Pons (tissue), 1 donor: ENCODE results near the gene LDB3.

Experiments used
- DNase-seq: peaks from one replicate; pipeline ENCODE4 v3.0.0-alpha.2; 2016; ENCODE audit warnings: low spot score

The LDB3 gene

DNA sequence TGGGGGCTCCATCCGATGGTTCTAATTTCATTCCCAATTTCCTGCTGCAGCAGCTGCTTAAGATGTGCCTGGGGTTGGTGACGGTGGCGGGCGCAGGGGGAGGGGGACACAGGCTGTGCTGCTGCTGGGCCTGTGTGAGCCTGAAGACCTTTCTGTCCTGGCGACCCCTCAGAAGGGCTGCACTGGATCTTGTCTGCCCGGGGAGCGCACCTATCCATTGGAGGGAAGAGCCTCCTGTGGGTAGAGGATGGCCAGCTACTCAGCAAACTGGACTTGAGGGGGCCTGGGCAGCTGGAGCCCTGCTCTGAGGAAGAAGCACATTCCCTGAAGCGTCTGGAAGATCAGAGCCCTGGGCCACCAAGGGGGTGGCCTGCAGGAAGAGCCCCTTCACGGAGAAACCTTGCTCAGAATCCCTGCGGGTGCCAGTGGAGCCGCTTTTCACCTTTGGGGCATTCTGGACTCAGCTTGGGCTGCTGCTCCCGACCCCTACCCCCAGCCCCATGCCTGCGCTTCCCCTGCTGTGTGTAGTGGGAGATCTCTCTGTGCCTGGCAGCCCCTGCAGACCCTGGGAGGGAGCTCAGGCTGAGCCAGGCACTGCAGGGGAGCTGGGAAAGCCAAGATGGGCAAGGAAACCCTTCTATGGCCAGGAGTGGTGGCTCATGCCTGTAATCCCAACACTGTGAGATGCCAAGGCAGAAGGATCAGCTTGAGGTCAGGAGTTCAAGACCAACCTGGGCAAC, 17.8 kb downstream of the LDB3 start:
- DNase-seq, result no peak

- DNase-seq, result no peak
Observed at GRCh38 chr10:86686972-86687371, 18.7 kb downstream of the LDB3 start.

GRCh38 chr10:86687750-86688149, 19.4 kb downstream of the LDB3 start:
- no peak for DNase-seq

DNA sequence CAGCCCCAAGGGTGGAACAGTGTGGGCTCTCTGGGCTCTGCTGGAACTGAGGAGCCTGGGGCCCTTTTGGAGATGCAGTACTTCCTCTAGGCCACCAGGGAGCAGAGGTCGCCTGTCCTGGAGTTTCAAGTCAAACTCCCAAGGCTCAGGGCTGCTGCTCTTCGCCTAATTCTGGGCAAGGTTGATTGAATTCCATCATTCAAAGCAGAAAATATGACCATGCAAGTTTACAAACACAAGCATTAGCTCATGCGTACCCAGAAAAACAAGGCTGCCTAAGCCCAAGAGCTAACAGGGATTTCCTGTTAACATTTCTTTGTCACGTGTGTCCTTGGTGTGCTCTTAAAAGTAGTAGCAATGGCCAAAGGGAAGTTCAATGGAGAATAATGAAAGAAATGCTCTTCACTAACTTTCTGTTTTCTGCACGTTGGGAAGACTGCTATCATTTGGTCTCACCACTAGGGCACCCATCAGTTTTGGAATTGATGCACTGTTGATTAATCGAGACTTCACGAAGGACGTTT, 20.1 kb downstream of the LDB3 start:
- DNase-seq, result peak; percentile 77

DNA sequence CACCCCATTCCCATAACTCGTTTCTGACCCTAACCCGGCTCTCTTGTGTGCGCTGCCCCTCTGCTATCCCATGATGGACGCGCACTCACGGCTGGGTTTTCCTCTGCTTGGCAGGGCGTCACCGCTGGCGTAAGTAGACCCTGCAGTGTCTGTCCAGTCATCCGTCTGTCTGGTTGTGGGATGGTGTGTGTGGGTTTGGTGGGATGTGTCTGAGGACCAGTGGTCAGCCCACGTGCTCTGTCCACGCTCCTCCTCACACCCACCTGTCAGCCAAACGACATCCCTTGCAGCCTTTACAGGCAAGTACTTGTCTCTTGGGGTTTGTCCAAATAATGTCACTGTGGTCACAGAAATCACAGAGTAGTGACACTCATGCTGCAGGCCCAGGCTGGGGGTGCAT, 20.8 kb downstream of the LDB3 start:
- no peak for DNase-seq

DNA sequence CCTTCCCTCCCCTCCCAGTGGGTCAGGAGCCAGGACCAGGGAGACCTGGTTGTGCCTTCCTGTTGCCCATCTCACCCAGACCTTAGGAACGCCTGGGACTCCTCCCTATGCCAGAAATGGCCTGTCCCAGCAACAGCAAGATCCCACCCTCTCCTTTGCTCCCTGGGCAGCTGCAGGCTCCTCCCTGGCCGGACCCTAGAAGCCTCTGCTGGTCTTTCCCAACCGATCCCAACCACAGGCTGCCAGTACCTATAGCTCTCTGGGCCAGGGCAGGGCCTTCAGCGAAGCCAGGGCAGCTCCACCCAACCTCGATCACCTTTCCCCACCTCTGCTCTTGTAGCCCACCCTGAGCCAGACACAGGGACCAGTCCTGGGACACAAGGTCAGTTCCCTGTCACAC, 21.9 kb downstream of the LDB3 start:
- DNase-seq, result no peak

DNA sequence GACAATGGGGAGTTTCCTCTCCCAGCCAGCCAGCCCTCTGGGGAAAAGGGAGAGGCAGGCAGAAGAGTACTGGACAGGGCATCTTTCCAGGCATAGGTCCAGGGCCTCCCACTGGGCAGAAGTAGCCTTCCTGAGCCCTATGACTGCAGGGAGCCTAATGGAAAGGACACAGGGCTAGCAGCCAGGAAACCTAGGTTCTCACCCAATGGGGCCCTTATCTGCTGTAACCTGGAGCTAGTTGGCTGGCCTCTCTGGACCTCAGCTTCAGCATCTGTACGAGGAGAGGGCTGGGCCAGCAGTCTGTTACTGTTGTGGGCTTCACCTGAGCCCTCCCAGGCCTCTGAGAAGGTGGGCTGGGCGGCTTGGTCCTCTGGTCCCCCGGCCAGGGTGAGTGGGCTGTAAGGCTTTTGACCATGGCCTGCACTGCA, 22.4 kb downstream of the LDB3 start:
- no peak for DNase-seq

DNA sequence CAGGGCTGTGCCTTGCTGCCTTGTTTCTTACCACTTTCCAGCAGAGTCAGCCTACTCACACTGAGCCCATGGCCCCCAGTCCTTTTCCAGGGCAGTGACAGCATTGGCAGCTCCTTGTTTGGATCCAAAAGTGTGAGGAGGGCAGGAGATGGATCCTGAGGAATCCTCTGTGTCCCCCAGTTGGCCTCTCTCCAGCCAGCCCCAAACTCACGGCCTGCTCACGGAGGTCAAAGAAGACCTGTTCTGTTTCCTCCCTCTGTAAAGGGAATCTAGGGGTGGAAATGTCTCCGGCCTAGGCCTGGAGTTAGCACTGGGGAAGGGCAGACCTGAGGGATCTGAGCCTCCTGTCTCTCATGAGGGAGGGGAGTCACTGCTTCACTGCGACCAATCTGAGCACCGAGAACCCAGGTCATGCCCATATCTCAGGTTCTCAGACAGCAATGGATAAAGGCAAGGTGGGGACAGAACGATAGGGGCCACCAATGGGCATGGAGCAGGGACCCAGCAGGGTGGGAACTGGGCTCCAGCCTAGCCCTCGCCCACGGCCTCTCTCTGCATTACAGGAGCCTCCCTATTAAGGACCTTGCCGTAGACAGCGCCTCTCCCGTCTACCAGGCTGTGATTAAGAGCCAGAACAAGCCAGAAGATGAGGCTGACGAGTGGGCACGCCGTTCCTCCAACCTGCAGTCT, 23.2 kb downstream of the LDB3 start:
- no peak for DNase-seq

DNA sequence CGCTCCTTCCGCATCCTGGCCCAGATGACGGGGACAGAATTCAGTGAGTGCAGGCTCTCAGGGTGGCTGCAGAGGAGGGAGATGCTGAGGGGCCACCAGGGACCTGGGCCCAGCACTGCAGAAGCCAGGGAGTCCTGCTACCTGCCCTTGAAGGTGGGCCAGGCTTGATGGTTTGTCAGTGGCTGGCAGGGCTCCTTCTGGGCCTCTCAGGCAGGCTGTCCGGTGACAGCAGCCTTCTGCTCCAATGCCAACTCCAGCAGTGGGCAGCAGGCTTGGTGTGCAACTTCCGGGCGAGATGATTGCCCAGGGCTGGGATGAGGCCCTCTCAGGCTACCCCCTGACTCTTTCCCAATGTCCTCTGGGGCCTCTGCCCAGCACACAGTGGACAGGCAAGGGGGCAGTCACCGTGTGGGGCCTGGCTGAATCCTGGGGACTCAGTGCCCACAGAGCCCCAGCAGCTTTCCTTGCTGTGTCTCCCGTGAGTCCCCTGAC, 23.8 kb downstream of the LDB3 start:
- DNase-seq, result no peak

- no peak for DNase-seq
Observed at GRCh38 chr10:86692664-86693063, 24.4 kb downstream of the LDB3 start.

DNA sequence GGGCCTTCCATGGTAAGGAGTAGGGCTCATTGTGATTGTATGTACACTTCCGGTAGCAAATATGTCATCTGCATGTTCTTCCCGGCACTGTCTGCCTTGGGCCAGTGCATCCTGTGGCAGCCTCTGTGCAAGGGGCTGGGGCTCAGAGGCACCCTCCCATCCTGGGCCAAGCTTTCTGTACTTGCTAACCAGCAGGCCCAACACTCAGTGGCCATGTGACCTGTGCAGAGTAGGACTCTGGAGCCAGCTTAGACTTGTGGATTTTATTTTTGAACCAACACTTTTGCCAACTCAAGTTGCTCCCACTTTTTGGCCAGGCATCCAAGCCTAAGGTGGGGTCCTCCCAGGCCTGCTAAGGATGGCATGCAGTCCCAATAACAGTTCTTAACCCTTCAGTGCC, 25.0 kb downstream of the LDB3 start:
- DNase-seq, result no peak

- no peak for DNase-seq
Observed at GRCh38 chr10:86693721-86694369, 25.5 kb downstream of the LDB3 start.

DNA sequence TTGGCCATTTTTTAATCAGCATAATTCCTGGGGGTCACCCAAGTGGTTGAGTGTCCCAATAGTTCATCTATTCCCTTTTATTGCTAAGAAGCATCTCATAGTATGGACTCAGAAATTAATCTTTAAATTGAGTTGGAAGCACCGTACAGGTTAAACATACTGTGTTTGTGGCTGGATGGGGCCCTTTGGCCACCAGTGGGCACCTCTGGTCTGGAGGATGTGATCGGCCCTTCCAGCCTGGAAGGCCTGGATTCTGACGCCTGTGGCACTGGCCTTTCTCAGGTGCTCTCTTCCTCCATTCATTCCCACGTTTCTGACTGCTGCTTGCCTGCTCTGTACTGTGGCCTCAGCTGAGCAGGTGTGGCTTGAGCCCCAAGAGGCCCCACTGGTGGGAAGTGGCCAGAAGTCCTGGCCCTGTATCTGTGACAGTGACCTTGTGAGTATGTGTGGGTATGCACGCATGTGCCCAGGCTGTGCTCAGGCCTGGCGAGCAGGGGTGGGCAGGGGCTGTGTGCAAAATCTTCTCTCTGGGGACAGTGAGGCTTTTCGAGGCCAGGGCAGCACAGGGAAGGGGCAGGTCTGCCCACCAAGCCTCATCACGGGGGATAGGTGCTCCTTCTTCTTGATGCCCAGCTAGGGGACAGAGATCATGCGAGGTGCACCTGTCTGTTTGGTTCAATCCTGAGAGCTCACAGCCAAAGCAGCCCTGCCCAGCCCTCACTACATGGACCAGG, 30.1 kb downstream of the LDB3 start:
- no peak for DNase-seq

DNA sequence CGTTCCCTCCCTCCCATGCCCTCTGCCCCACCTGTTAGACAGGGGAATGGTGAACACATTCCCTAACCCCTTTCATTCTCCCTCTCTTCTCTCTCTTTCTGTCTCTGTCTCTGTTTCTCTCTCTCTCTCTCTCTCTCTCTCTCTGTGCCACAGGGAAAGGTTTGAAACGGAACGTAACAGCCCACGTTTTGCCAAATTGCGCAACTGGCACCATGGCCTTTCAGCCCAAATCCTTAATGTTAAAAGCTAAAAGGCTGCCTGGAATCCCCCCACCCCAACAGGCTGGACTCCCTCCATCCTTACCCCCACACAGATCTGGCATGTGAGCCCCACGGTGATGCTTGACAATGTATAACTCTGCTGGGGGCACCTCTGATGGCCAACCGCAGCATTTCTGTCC, 30.8 kb downstream of the LDB3 start:
- DNase-seq, result no peak

GRCh38 chr10:86699541-86699940, 31.2 kb downstream of the LDB3 start:
- no peak for DNase-seq

DNA sequence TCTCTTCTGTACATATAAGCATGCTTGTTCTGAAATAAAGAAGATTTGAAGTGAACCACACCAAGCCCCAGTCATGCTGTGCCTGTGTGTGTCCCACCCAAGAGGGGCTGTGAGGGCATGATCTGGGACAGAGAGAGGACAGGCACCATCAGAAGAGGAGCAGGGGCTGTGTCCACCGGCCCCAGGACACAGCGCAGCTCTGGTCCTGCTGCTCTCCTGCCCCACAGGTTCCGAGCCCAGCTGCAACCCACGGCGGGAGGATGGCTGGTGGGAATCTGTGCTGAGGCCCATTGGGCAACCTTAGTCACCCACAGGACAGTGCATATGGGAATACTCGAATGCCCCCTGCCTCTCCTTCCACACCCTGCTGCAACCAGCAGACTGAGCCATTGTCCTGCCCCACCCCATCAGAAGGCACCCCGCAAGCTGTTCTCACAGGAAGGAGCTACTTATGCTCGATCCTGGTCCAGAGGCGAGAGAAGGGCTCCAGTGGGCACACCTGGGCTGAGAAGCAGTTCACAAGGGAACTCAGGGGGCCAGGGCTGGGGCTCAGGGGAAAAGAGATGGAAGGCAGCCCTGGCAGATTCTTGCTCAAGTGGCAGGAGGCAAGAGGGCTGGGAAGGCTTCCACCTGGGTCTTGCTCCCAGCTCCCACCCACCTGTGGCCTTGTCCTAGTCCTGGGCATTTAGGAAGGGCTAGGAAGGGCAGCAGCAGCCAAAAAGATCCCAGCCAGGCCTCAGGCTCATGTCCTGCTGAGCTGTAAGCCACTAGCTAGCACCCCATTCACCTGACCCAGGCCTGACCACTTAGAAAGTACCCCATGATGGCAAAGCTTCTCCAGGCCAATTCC, 31.9 kb downstream of the LDB3 start:
- DNase-seq, result no peak

DNA sequence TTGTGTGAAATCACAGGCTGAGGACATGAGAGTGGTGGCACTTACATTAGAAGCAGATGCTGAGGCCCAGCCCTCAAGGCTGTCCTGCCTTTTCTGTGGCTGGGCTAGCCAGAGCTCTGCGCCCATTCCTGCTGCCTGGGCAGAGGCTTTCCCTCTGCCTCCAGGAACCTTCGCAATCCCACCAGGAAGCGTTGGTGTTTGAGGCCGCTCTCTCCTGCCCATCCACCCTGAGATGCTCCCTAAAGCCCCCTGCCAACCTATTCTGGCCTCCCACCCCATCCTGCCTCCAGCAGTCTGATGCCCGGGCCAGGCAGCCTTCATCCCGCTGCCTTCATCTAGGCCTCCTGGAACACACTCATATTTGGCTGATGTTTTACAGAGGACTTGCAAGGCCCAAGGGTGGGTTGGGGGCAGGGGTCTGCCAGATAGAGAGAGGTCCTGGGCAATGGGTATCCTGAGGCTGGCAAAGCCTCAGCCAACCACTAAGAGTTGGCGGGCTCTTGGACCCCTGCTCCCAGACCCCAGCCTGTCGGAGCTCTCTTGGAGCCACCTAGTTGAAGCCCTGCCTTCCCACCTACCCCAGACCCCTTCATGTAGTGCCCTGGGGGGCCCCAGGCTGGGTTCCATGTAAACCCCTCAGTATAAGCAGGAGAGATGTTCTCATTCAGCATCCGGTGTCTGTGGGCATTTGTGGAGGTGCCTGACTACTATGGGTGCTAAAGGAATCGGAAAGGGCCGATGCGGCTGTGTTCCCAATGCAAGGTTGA, 32.7 kb downstream of the LDB3 start:
- DNase-seq, result no peak

DNA sequence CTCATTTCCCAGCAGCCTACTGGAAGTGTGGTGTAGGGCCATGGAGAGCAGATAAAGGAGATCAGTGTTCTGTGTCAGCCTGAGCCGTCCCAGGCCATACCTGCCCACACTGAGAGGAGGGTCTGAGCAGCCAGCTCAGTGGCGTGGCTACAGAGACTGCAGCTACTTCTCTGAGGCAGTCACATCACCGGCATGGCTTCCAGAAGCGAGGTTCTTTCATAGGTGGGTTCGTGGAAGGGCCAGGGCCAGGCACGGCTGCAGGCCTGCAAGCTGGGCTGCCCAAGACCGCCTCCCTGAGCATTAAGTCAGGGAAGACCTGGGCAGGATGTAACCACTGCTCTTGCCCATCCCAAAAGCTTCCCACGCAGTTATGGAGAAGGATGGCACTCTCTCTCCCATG, 34.9 kb downstream of the LDB3 start:
- no peak for DNase-seq

- DNase-seq, result no peak
Observed at GRCh38 chr10:86705139-86705538, 36.8 kb downstream of the LDB3 start.

DNA sequence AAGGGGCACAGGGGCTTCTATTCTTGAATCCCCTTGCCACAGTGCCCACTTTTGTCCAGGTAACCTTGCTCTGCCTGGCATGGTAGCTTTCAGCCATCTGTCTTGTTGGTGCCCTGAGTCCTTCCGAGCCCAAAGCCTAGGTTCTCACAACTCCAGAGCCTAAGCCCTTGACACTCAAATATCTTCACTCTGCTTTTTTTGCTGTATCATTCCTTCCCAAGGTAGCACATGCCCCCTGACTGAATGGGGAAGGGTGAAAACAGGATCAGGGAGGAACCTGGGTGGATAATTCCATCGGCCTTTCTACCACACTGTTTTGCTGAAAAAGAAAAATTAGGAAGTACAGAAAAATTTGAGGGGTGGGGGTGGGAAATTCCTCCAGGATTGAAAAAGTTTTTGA, 37.6 kb downstream of the LDB3 start:
- DNase-seq, result no peak
